K562 (cell line): ENCODE results near the gene RACGAP1. TPM values are rescaled to one million over a fixed set of nuclear protein-coding genes. Genes with fewer than 3 reads are reported as not detected.
A peak's percentile ranks its signal among the peaks of the same experiment; 100 is the strongest.

ENCODE experiments used
- ATAC-seq: fragments of 200-7000 bp; cut with Tn5 transposase; 3 replicates; pipeline ENCODE4 v1.9.1; 2020; ENCODE audit warnings: moderate library complexity
- BruUV-seq: library from RNA; stranded (reverse); fragments of 400-500 nt; replicated peaks from 2 replicates; lab custom pipeline; 2021; lab: Mats Ljungman, UMichigan
- CTCF ChIA-PET: fragments of 300-600 bp; formaldehyde crosslinking; extraction: SDS; loops from one replicate; lab custom pipeline; 2021; ENCODE audit warnings: low intra/inter-chr PET ratio; lab: Yijun Ruan, JAX
- POLR2A ChIA-PET: fragments of 300-600, 350-650 bp; sonication (Branson Sonifier 250); formaldehyde crosslinking; extraction: SDS; loops from one replicate; lab custom pipeline; 2021; ENCODE audit warnings: antibody characterized with exemption, inconsistent platforms; lab: Yijun Ruan, JAX
- DNase-seq, 4 experiments: peaks; one replicate each; pipeline versions ENCODE4 v3.0.0 to v3.0.0-alpha.2; 2011 to 2018; ENCODE audit warnings: low spot score in 3 of 4, mixed read lengths in 3 of 4; ENCODE audit errors: extremely low read depth in 1 of 4
- FAIRE-seq: peaks from 2 replicates; lab custom pipeline; 2011; peaks lifted over from hg19 to GRCh38; lab: Jason Lieb, UNC
- H2AFZ ChIP-seq: 2 replicates; pipeline ENCODE4 v1.6.0; 2011; ENCODE audit warnings: low read depth, low read length, control low read depth, inconsistent platforms
- H3K27ac ChIP-seq: fragments of 200-600 bp; 3 replicates; pipeline ENCODE4 v1.8.0; 2011; ENCODE audit warnings: low read depth, mild to moderate bottlenecking, control low read depth, inconsistent platforms, low read length, moderate library complexity, mixed read lengths; ENCODE audit errors: extremely low read depth
- H3K27me3 ChIP-seq, 2 experiments: fragments of 300-600 bp in 1 of 2; 2 replicates in 1 of 2; 3 replicates in 1 of 2; pipeline versions ENCODE4 v1.6.0 to v1.8.0; 2011; ENCODE audit warnings: inconsistent platforms in 2 of 2, low read length in 2 of 2, mild to moderate bottlenecking in 1 of 2, mixed read lengths in 1 of 2, moderate library complexity in 1 of 2; ENCODE audit not compliant: control insufficient read depth in 2 of 2, insufficient read depth in 2 of 2
- H3K36me3 ChIP-seq: fragments of 300-600 bp; 3 replicates; pipeline ENCODE4 v1.8.0; 2011; ENCODE audit warnings: mild to moderate bottlenecking, low read length, inconsistent platforms; ENCODE audit not compliant: control insufficient read depth, insufficient read depth
- H3K4me1 ChIP-seq, 2 experiments: fragments of 200-600 bp in 1 of 2; replicated peaks in 1 of 2; 2 replicates in 1 of 2; 3 replicates in 1 of 2; pipeline versions ENCODE4 v1.5.1 to v1.8.0; 2011; ENCODE audit warnings: inconsistent platforms in 2 of 2, low read length in 2 of 2, mild to moderate bottlenecking in 1 of 2, mixed read lengths in 1 of 2, moderate library complexity in 1 of 2; ENCODE audit not compliant: control insufficient read depth in 2 of 2, insufficient read depth in 2 of 2
- H3K4me2 ChIP-seq: 2 replicates; pipeline ENCODE4 v1.6.1; 2011; ENCODE audit warnings: low read length, control low read depth, inconsistent platforms, mixed read lengths; ENCODE audit not compliant: insufficient read depth
- H3K4me3 ChIP-seq: fragments of 200-600 bp; sonication (generic), shearing (Covaris generic); 2 replicates; pipeline ENCODE4 v1.5.1; 2016; ENCODE audit warnings: control low read depth, inconsistent platforms
- H3K79me2 ChIP-seq: fragments of 200-600 bp; 3 replicates; pipeline ENCODE4 v1.8.0; 2011; ENCODE audit warnings: low read length, inconsistent platforms; ENCODE audit not compliant: control insufficient read depth, insufficient read depth
- H3K9ac ChIP-seq, 2 experiments: 2 replicates each; pipeline versions ENCODE4 v1.6.0 to v1.6.1; 2011; ENCODE audit warnings: low read depth in 2 of 2, low read length in 2 of 2, control low read depth in 1 of 2, inconsistent platforms in 1 of 2, mild to moderate bottlenecking in 1 of 2, mixed read lengths in 1 of 2; ENCODE audit not compliant: insufficient read depth in 1 of 2
- H3K9me1 ChIP-seq: one replicate; pipeline ENCODE4 v1.6.0; 2011; ENCODE audit warnings: inconsistent platforms, mild to moderate bottlenecking, low read length, moderate library complexity; ENCODE audit not compliant: control insufficient read depth, insufficient read depth
- H3K9me3 ChIP-seq: replicated peaks from 2 replicates; pipeline ENCODE4 v1.5.1; 2011; ENCODE audit warnings: low read depth, low read length, inconsistent platforms; ENCODE audit not compliant: control insufficient read depth, insufficient read depth
- H4K20me1 ChIP-seq: replicated peaks from 2 replicates; pipeline ENCODE4 v1.6.1; 2011; ENCODE audit warnings: low read length, inconsistent platforms, mixed read lengths; ENCODE audit not compliant: control insufficient read depth, insufficient read depth
- CCNT2 ChIP-seq: IDR thresholded peaks from 2 replicates; pipeline ENCODE4 v1.6.1; 2011; ENCODE audit warnings: borderline replicate concordance, low read depth, mild to moderate bottlenecking, moderate library complexity, mixed read lengths, low read length; ENCODE audit not compliant: insufficient read length; ENCODE audit errors: extremely low read depth
- HMGN3 ChIP-seq: IDR thresholded peaks from 2 replicates; pipeline ENCODE4 v1.6.1; 2011; ENCODE audit warnings: borderline replicate concordance, low read depth, mild to moderate bottlenecking, mixed read lengths, low read length; ENCODE audit not compliant: insufficient read length; ENCODE audit errors: extremely low read depth
- KDM2B ChIP-seq: fragments of 250-450 bp; sonication (Bioruptor Pico); IDR thresholded peaks from 2 replicates; pipeline ENCODE4 v1.8.0; 2021; ENCODE audit warnings: mild to moderate bottlenecking, moderate library complexity
- KDM5B ChIP-seq: fragments of 200-600 bp; sonication (generic); IDR thresholded peaks from 2 replicates; pipeline ENCODE4 v1.6.1; 2012; ENCODE audit warnings: low read depth, mild to moderate bottlenecking, moderate library complexity, low read length, control low read depth, inconsistent platforms; ENCODE audit not compliant: insufficient replicate concordance
- NFIC ChIP-seq: fragments of 450-650 bp; IDR thresholded peaks from 2 replicates; pipeline ENCODE4 v1.6.1; 2017; ENCODE audit warnings: mild to moderate bottlenecking, inconsistent platforms
- REST ChIP-seq, 2 experiments: fragments of 450-650 bp; formaldehyde crosslinking in 1 of 2; IDR thresholded peaks; 2 replicates each; pipeline versions ENCODE4 v1.4.0 to v1.6.1; 2014 to 2020; ENCODE audit warnings: mild to moderate bottlenecking in 2 of 2, borderline replicate concordance in 1 of 2, low read depth in 1 of 2
- SETDB1 ChIP-seq: IDR thresholded peaks from one replicate; pipeline ENCODE4 v1.6.1; 2012; ENCODE audit warnings: low read length, control low read depth, inconsistent platforms
- STAT6 ChIP-seq: sonication (generic); formaldehyde crosslinking; IDR thresholded peaks from 2 replicates; pipeline ENCODE4 v1.8.1; 2023; ENCODE audit warnings: mild to moderate bottlenecking, missing genetic modification reagents
- TCF7 ChIP-seq: sonication (generic); IDR thresholded peaks from 2 replicates; pipeline ENCODE4 v1.6.1; 2016; ENCODE audit warnings: antibody characterized with exemption, borderline replicate concordance
- WGBS: fragments of 100-300 bp; shearing (Covaris generic); methylation state at CpG from one replicate; pipeline ENCODE4 v1.1.6; 2016; ENCODE audit warnings: low coverage, mixed read lengths; ENCODE audit not compliant: insufficient coverage; ENCODE audit errors: missing lambda C conversion rate; 5-methylcytosine and 5-hydroxymethylcytosine counted together
- in situ Hi-C: fragments of 300-500 bp; cut with MboI; formaldehyde crosslinking; loops from 4 replicates; pipeline ENCODE4 v1.15.0; 2018; ENCODE audit warnings: inconsistent platforms, mixed read lengths
- intact Hi-C: fragments of 100-400 bp; cut with micrococcal nuclease; formaldehyde crosslinking; loops from 2 replicates; pipeline ENCODE4 v1.14.2; 2022
- polyA plus RNA-seq, 8 experiments: library from polyadenylated mRNA; depleted of rRNA in 4 of 8; stranded (reverse) in 5 of 8; unstranded in 3 of 8; fragments of >200 nt; fragmentation: Nextera tagmentation in 2 of 8; fragmentation: Illumina TruSeq in 1 of 8; extraction: Ambion mirVana in 2 of 8; extraction: Trizol in 1 of 8; gene quantifications; 2 replicates each; pipeline versions ENCODE4 v1.2.1 to v1.2.3, GENCODE V29; 2011 to 2014; ENCODE audit warnings: inconsistent platforms in 1 of 8, missing spikeins in 1 of 8
- total RNA-seq, 7 experiments: library from RNA; depleted of rRNA in 6 of 7; stranded (reverse); fragments of >200 nt in 6 of 7; fragmentation: Illumina TruSeq in 2 of 7; extraction: Trizol in 2 of 7; gene quantifications; 2 replicates each; pipeline versions ENCODE4 v1.2.1 to v1.2.3, GENCODE V29; 2011 to 2021; ENCODE audit warnings: low replicate concordance in 1 of 7

The RACGAP1 gene
- total and polyA plus RNA-seq, 9 of the 15 experiments (the other 6 are each of a cell fraction or from before 2014, with no cell fraction given): 56.4 to 92.9 (median 71.8) TPM

GRCh38 chr12:50032854-50033581 lies 7.7 kb upstream of the RACGAP1 start:
- Histone ChIP-seq H3K36me3 (no peaks in the 10 kb centered on the region), H3K9ac (peak overlapping the region in 1 of 2 experiments; percentile 58; a peak in 2 of 4 replicates), H3K4me3 (no peak overlapping the region; the same call in 1 of the 2 replicates), H3K9me3 (no peaks in the 10 kb centered on the region), H3K4me1 (peaks cover 2 to 12% of the 10 kb centered on the region in 2 experiments; a peak in 2 of 5 replicates), H3K27me3 (no peaks in the 10 kb centered on the region; a peak in 1 of 5 replicates), H3K9me1 (no peaks in the 10 kb centered on the region), H3K27ac (peak overlapping the region; percentile 33; the same call in 1 of the 3 replicates), H4K20me1 (no peaks in the 10 kb centered on the region), H3K79me2 (no peaks in the 10 kb centered on the region), H2AFZ (peak overlapping the region; percentile 80), H3K4me2 (no peak overlapping the region)
- BruUV-seq: no TSS peak
- 66% methylated on average over 16 of the region's 37 CpGs for WGBS
- in situ Hi-C loops: no loop called here
- ChIA-PET CTCF (no interaction called here), POLR2A (no interaction called here)
- ATAC-seq (peak; percentile 81), DNase-seq (peak in 3 of 4 experiments; percentile 46 to 54 (median 47)), FAIRE-seq (no peak)
- intact Hi-C loops: no loop called here
- no peak for TF ChIP-seq STAT6
- TF ChIP-seq REST (IDR thresholded peaks at IDR 0.05; ENCODE audit: borderline replicate concordance): no peak
- TF ChIP-seq REST (CRISPR knock-in tag; IDR thresholded peaks at IDR 0.05; ENCODE audit: low read depth): no peak
- TF ChIP-seq HMGN3: peak; percentile 53
- no peak for TF ChIP-seq TCF7
- no peak for TF ChIP-seq SETDB1
- 0 out of 2 replicates have a peak, but pooled peaks have one; percentile 11 for TF ChIP-seq NFIC
- no peak for TF ChIP-seq KDM2B (CRISPR knock-in tag)
- peak; percentile 17 for TF ChIP-seq CCNT2
- no peak for TF ChIP-seq KDM5B
